GM21825 (cell line): ENCODE results near the gene EIF5A.
A peak's percentile ranks its signal among the peaks of the same experiment; 100 is the strongest.
"Not testable (repeated sequence)": the region's sequence is repeated elsewhere in the genome, so short reads cannot be mapped to it uniquely, and the experiment has no call there.

Experiments
- ATAC-seq: cut with Tn5 transposase; IDR thresholded peaks from one replicate; pipeline ENCODE4 v1.9.1; 2021; ENCODE audit warnings: mild to moderate bottlenecking, moderate library complexity; ENCODE audit not compliant: unreplicated experiment

EIF5A gene

DNA sequence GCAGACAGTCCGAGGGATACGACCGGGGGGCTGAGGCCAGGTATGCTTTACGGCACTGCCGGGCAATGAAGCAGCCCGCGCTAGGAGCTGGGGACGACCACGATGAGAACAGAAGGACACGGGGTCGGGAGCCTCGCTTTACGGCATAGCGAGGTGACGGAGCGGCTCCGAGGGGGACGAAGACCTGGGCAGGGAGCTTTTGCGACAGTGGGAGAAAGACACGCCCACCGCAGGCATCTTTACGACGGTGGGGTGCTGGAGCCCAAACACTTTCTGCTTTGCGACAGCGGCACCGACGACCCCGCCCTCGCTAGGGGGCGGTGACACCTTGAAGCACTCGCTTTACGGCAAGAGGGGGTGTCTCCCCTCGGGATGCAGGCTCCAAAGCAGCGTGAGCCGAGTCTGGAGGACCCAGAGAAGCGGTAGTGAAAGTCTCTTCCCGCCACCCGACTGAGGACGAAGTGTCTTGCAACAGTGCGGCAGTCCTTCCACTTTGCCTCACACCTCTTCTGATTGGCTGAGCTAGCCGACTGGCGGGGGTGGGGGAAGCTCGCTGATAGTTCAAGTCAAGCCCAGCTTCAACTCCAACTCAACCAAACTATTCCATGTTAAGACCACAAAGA lies 22.1 kb downstream of the EIF5A start:
- ATAC-seq = peak; percentile 48

DNA sequence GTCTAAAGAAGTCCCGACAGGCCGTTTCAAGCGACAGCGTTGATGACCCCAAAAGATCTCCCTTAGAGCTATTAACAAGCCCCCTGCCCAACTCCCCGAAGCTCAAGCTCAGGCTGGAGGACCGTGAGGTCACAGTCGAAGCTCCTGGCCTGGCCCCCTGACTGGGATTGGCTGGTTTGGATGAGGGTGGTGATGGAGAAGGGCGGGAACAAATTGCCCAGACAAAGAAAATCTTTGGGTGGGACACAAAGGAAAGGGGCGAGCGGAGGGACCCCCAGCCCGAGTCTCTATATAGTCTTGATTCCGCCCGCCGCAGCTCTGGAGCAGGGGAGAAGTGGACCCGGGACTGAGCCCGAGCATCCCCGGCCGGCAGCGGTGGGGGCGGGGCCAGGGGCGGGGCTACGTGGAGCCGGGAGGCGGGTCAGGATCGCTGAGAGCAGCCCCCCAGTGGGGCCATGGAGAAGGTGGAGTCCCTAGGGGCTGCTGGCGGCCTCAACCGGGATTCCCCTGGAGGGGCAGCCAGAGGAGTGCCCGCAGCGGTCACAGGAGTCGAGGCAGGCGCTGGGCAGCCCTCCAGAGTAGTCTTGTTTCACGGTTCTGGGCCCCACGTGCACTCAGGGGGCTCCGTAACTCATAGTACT lies 22.7 kb downstream of the EIF5A start:
- ATAC-seq = peak; percentile 23

DNA sequence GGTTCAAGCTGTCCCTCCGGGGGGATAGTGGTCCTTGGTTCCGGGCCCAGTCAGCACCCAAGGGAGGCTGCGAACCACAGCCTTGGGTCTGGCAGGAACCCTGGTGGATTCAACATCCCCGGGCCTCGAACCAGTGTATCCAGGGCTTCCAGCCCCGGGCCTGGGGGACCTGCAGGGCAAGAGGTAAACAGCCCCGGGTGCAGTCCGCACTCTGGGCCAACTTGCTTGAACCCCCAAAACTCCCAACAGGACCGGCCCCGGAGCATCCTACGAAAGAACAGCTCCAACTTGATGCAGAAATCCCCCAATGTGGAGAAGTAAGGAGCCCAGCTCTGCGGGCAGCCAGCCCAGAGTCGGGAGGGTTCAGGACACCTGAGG lies 23.2 kb downstream of the EIF5A start:
- no peak for ATAC-seq

DNA sequence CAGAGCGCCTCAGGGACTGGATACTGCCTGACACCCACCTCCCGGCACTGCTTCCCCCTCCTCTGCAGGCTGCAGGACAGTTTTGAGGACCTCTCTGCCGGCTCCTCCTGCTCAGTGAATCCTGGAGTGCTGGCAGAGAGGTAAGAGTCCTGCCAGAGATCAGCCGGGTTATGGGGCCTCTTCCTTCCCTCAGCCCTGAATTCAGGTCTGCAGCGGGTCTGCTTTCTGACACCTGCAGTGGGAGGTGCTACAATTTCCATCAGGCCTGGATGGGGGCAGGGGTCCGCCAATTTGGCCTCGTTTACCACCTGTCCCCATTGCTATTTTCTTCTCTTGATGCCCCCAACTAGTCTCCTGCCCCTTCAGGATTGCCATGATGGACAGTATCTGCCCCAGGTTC lies 24.7 kb downstream of the EIF5A start:
- ATAC-seq = no peak

DNA sequence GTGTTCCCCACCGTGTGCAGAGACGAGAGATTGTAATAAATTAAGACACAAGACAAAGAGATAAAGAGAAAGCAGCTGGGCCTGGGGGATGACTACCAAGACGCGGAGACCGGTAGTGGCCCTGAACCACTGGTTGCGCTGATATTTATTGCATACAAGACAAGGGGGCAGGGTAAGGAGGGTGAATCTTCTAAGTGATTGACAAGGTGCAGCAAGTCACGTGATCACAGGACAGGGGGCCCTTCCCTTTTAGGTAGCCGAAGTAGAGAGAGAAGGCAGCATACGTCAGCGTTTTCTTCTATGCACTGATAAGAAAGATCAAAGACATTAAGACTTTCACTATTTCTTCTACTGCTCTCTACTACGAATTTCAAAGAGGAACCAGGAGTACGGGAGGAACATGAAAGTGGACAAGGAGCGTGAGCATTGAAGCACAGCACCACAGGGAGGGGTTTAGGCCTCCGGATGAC lies 25.2 kb downstream of the EIF5A start:
- ATAC-seq = not testable (repeated sequence)

DNA sequence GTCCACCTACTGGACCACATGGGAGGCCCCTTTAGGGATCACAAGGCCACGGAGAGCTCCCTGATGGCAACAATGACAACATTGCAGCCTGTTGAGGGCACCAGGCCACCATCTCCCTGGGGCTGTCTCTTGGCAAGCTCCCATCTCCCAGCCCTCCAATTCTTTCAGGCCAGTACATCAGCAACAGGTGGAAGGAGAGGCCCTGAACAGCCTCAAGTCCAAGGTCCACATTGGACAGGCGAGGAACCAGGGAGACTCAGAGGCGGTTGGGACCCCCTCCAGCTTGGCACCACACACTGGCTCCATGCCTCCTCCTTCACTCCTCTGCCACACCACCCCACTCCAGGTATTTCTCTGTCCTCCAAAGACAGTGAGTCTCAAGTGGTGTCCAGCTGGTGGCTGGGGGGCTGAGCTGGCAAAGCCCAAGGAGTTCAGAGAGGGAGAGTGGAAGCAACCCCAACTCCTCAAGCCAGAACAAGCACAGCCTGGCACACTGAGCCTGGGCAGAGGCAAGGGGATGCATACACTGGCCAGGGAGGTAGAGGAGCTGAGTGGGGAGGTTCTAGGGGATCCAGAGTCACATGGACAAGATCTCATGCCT lies 27.6 kb downstream of the EIF5A start:
- ATAC-seq = no peak

DNA sequence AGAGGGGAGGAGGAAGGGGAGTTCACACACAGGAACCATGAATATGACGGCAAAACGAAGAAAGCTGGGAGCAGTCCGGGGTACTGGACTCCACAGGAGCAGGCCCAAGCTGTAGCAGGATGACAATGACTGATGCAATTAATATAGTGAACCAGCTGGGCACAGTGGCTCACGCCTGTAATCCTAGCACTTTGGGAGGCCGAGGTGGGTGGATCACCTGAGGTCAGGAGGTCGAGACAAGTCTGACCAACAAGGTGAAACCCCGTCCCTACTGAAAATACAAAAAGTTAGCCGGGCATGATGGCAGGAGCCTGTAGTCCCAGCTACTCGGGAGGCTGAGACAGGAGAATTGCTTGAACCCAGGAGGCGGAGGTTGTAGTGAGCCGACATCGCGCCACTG lies 28.3 kb downstream of the EIF5A start:
- not testable (repeated sequence) for ATAC-seq

DNA sequence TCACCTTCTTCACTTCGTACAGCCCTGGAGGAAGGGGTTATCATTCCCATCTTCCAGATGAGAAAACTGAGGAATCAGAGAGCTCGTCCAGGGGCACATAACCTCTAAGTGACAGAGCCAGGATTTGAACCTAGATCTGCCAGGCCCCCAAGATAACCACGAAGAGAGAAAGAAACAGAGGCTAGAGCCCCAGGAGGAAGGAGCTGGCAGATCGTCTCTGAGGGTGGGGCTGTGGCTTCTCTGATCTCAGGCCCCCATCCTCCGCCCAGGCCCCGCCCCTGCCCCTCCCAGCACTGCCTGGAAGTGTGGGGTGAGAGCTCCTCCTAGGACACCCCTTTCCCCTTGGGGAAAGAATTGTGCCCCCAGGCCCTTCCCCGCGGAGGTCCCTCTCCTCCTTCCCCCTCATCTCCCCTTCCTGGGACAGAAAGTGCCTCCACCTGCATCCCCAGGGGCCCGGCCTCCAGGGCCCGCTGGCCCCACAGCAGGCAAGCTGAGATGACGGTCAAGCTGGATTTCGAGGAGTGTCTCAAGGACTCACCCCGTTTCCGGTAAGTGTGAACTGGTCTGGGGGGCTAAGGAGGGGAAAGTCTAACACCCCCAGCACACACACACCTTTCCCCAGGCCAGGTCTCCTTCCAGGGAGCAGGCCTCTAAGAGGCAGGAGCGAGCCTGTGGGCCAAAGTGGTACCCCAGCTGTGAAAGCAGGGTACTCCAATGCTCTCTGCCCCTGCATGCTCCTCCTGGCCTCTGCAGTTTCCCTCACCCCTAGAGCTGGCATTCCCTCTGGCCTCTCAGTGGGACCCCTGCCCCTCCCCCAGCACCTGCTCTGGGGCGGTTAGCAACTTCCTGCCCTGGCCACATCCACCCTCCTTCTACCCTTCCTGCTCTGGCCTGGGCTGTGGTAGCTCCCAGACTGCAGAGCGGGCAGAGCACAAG lies 29.1 kb downstream of the EIF5A start, which contains the start of gene ACAP1:
ACAP1 (plus strand) TSS at position 290 of the 936 bp plus-strand sequence; CDS start at position 496, 206 bp downstream.
- peak; percentile 63 for ATAC-seq

DNA sequence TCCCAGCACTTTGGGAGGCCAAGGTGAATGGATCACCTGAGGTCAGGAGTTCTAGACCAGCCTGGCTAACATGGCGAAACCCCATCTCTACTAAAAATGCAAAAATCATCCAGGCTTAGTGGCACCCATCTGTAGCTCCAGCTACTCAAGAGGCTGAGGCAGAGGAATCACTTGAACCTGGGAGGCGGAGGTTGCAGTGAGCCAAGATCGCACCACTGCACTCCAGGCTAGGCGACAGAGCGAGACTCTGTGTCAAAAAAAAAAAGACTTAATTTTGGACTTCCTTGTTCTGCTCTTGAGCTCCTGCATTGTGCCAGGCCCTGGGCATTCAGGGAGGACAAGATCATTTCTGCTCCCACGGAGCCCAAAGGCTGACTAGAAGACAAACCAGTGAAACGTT lies 30.2 kb downstream of the EIF5A start:
- not testable (repeated sequence) for ATAC-seq

DNA sequence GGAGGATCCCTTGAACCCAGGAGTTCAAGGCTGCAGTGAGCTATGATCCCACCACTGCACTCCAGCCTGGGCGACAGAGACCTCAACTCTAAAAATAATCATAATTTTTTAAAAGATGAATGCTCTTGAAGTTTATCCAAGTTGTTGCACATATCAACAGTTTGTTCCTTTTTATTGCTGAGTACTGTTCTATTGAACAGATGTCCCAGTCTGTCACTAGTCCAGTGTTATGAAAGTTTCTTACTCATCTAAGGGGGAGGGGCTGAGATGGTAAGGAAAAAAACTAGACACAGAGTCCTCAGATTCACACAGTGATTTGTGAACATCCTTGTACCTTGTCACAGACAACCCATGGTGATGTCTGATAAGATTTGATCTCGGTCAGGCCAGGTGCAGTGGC lies 32.8 kb downstream of the EIF5A start:
- no peak for ATAC-seq

DNA sequence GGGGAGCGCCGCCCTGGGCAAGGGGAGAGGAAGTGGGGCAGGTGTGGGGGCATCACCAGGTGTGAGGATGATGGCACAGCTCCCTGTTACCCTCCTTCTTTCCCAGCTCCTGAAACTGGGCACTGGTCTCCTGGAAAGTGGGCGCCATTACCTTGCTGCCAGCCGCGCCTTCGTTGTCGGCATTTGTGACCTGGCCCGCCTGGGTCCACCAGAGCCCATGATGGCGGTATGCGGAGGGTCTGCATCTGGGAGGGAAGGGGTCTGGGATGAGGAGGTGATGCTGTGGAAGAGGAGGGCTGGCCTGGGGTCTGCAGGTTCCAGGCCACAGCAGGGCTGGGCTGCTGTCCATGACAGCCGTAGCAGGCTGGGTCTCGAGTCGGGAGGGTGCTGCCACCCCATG lies 34.4 kb downstream of the EIF5A start:
- ATAC-seq = no peak

DNA sequence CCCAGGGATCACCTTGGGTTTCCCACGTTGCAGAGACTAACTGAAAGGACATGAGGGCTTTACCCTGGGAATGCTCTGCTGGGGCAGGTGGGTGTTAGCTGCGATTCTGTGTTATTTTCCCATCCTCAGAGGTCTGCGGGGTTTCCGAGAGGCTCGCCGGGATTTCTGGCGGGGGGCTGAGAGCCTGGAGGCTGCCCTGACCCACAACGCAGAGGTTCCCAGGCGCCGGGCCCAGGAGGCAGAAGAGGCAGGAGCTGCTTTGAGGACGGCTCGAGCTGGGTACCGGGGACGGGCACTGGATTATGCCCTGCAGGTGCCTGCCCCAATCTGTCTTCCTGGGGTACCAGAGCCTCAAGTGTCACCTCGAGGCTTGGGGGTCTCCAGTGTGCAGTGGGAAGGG lies 35.8 kb downstream of the EIF5A start:
- ATAC-seq = no peak

DNA sequence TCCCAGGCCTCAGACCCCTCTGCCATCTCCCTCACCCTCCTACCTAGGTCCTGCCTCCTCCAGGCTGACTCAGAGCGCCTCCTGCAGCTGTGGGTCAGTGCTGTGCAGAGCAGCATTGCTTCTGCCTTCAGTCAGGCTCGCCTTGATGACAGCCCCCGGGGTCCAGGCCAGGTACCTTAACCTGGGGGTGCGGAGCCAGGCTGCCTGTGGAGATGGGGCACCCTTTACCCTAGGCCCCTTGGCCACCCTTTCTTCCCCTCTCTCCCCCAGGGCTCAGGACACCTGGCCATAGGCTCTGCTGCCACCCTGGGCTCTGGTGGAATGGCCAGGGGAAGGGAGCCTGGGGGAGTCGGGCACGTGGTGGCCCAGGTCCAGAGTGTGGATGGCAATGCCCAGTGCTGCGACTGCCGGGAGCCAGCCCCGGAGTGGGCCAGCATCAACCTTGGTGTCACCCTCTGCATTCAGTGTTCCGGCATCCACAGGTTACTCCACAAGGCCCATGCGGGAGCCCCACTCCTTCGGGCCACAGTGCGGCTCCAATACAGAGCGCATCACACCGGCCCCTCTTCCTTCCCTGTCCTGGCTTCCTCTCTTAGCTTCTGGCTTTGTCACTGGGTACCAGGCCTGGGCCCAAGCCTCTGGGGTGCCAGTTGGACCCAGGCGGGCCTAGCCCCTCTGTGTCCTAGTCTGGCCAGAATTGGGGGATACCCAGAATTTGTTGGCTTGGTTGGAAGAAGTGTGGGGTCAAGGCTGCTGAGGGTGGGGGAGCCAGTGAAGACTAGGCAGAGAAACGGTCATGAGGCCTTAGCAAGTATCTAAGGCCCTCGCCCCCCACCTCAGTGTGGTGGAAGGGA lies 39.6 kb downstream of the EIF5A start:
- no peak for ATAC-seq

DNA sequence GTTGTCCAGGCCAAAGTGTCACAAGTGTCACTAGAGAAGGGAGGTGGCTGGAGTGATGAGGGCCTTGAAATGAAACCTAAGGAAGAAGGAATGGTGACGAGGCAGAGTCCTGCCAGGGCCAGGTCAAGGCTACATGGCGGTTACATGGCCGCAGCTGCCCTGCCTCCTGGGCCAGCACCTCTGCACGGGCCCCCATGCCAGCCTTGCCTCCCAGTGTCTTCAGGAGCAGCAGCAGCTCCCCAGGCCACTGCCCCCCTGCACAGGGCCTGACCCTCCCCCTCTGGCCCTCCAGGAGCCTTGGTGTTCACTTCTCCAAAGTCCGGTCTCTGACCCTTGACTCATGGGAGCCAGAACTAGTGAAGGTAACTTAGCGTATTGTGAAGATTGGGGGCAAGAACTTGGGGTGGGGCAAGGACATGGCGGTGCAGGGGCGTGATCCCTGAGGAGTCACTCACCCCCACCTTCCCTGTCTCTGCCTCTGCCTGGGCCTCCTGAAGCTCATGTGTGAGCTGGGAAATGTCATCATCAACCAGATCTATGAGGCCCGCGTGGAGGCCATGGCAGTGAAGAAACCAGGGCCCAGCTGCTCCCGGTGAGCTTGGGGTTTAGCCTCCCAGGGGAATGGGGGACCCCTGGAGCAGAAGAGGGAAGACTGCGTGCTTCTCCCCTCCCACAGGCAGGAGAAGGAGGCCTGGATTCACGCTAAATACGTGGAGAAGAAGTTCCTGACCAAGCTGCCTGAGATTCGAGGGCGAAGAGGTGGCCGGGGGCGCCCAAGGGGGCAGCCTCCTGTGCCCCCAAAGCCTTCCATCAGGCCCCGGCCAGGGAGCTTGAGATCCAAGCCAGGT lies 40.4 kb downstream of the EIF5A start:
- no peak for ATAC-seq

DNA sequence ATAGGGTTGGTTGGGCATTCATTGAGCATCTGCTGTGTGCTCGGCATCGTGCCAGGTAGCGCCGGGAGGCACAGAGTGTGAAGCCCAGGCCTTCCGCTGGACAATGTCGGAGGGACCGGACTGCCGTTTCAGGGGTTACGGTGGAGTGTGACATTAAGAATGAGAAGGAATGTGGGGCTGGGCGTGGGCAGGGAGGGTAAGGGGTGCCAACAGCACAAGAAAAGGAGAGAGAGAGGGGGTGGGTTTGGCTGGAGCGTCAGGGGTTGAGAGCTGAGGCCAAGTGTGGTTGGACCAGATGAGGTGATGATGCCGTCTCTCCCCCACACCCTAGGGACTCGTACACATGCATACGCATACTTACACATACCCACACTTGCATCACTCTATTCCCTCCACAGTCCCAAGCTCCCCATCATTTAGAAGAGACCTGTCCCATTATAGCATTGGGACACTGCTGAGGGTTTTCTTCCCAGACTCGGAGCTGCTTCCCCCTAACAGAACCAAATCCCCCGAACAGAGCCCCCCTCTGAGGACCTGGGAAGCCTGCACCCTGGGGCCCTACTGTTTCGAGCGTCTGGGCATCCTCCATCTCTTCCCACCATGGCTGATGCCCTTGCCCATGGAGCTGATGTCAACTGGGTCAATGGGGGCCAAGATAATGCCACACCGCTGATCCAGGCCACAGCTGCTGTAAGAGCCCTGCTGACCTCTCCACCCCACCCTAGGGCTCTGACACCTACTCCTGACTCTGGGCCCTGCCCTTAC lies 41.2 kb downstream of the EIF5A start:
- ATAC-seq = no peak

DNA sequence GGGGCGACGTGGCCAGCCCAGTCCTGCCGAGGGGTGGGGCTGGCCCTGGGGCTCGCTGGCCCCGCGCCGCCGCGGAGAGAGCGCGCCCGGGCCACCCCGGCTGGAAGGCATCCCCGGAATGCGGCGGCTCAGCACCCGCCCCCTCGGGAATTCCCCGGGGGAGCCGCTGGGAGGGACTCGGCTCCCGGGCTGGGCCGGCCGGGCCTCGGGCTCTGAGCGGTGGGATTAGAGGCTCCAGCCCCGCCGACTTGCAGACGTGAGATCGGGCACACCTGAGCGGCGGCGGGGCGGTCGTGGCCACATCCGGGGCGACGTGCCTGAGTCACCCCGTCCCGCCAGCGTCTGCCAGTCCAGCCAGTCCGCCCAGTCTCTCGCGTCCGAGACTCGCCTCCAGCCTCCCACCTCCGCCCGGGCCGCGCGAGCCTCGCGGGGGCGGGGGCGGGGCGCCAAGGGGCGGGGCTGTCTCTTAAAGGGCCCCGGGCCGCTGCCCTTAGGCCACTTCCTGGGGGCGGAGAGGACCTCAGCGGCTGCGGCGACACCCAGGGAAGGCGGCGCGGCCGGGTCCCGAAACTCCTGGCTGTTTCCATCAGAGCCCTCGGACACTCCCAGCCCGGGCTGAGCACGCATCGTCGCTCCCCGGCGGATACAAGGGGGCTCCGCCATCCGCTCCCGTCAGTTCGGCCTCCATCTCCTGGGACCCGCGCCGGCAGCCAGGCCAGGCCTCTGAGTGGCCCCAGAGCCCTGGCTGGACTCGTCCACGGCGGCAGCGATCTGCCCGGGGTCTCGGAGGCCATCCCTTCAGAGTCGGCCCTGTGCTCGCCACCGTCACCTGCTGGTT lies 44.5 kb downstream of the EIF5A start, which contains the start of gene KCTD11:
KCTD11 (plus strand) TSS at position 498 of the 838 bp plus-strand sequence.
- peak; percentile 46 for ATAC-seq

DNA sequence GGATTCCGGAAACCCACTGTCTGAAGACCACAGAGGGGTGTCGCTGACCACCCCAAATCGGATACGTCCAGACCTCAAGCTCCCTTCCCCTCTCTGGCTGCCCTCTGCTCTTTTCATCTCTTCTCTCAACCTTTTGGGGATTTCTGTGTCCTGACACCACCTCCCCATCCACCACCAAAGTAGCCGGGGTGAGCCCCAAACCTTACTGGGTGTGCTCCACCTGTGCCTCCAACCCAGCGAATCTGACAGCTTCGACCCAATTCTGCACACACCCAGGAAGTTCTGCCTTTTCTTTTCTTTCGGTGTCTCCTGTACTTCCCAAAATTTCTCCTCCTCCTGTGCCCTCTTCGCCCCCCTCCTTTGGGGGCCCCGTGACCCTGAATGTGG lies 45.1 kb downstream of the EIF5A start:
- ATAC-seq = no peak
